GM12864 (cell line): ENCODE results near the gene SH3TC2.

Source experiments
- DNase-seq: peaks from one replicate; pipeline ENCODE4 v3.0.0-alpha.2; 2011; ENCODE audit warnings: low read depth
- H3K4me3 ChIP-seq: 2 replicates; pipeline ENCODE4 v1.5.1; 2011; ENCODE audit warnings: mild to moderate bottlenecking, low read depth, low read length, control low read depth
- TF ChIP-seq, protein P1 (sequence below): IDR thresholded peaks from 2 replicates; pipeline ENCODE4 v1.5.1; 2011; ENCODE audit warnings: low read depth, mild to moderate bottlenecking, moderate library complexity, low read length, control low read depth, inconsistent platforms; ENCODE audit errors: missing control alignments

SH3TC2 gene

GRCh38 chr5:149013796-149014195, 49.1 kb downstream of the SH3TC2 start:
- no peak for DNase-seq
- TF ChIP-seq, protein P1, sequence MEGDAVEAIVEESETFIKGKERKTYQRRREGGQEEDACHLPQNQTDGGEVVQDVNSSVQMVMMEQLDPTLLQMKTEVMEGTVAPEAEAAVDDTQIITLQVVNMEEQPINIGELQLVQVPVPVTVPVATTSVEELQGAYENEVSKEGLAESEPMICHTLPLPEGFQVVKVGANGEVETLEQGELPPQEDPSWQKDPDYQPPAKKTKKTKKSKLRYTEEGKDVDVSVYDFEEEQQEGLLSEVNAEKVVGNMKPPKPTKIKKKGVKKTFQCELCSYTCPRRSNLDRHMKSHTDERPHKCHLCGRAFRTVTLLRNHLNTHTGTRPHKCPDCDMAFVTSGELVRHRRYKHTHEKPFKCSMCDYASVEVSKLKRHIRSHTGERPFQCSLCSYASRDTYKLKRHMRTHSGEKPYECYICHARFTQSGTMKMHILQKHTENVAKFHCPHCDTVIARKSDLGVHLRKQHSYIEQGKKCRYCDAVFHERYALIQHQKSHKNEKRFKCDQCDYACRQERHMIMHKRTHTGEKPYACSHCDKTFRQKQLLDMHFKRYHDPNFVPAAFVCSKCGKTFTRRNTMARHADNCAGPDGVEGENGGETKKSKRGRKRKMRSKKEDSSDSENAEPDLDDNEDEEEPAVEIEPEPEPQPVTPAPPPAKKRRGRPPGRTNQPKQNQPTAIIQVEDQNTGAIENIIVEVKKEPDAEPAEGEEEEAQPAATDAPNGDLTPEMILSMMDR: no peak
- H3K4me3 ChIP-seq: no peak overlapping the region

GRCh38 chr5:149012350-149012749, 50.5 kb downstream of the SH3TC2 start:
- no peak overlapping the region for H3K4me3 ChIP-seq
- DNase-seq: no peak
- TF ChIP-seq, protein P1: peak; percentile 7

GRCh38 chr5:149011728-149012127, 51.1 kb downstream of the SH3TC2 start:
- TF ChIP-seq, protein P1: no peak
- H3K4me3 ChIP-seq: no peak overlapping the region
- no peak for DNase-seq

- DNase-seq: no peak
- TF ChIP-seq, protein P1: no peak
- no peak overlapping the region for H3K4me3 ChIP-seq
These were observed 51.8 kb downstream of the SH3TC2 start for GRCh38 chr5:149011084-149011483.

DNA sequence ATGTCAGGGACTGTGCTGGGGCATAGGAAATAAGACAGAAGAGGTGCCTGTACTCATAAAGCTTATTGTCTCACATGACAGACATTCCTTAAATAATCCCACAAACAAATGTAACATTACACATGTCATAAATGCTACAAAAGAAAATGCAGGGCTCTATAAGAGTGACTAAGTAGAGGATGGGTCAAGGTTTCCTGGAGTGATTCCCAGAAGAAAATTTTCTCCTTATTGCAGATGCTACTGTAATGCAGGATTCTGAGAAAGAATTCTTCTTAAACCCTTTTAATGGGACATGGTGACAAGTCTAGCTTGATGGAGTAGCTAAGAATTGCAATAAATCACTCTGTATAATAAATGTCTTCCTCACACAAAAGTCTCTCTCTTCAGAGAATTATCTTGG, 55.7 kb downstream of the SH3TC2 start:
- TF ChIP-seq, protein P1: no peak
- DNase-seq: no peak
- no peak overlapping the region for H3K4me3 ChIP-seq

DNA sequence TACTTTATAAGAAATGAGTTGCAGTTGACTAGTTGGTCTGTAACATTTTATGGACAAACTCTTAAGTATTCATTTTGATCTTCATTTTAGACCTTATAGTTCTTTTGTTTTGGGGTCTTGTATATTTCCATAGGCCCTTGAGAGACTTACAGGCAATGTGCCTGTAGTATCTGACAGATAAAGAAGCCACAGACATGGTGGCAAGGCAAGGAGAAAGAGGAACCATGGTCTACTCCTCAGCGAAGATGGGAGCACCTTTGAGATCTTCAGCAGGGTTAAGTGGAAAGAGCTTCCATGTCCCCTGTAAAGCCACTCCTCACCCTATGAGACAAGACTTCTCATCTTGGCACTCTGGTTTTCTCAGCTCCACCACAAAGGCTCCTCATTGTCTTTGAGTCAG, 56.4 kb downstream of the SH3TC2 start:
- DNase-seq: no peak
- no peak overlapping the region for H3K4me3 ChIP-seq
- TF ChIP-seq, protein P1: no peak

DNA sequence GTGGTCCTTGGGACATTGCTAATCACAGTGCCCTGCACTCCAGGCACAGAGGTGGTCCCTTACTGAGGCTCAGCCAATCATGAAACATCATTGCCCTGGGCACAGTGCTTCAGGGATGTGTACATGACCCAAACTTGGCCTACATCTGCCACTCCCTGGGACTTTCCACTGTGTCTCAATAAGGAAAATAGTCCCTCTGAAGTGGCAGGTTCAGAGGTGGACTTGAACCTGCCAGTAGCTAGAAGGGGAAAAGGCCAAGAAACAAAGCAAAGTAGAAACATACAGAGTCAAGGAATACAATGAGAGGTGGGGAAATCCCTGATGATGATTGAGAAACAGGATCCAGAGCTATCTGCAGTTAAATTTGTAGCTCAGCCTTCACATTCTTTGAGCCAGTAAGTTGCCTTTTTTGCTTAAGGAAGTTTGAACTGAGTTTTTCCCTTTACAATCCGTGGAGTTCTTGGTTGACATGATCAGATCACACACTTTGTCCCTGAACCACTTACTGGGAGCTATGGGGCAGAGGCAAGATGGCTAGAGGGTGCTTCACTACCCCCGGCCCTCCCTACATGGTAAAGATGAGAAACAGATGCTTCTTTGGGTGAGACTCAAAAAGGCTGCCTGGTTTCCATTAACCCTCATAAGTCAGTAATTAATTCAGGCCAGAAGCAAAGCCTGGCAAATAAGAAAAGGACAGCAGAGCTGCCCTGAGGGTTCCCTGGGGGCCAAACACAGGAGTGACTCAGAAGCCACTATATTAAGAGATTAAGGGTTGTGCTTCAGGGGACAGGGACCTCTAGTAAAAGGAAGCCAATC, 57.6 kb downstream of the SH3TC2 start:
- TF ChIP-seq, protein P1: no peak
- H3K4me3 ChIP-seq: no peak overlapping the region
- DNase-seq: no peak
